HG03175 (cell line): ENCODE data around the gene PRRX2.
"Not testable (repeated sequence)": the region's sequence is repeated elsewhere in the genome, so short reads cannot be mapped to it uniquely, and the experiment has no call there.

Experiments
- ATAC-seq: cut with Tn5 transposase; IDR thresholded peaks from one replicate; pipeline ENCODE4 v1.9.1; 2021; ENCODE audit warnings: mild to moderate bottlenecking, moderate library complexity; ENCODE audit not compliant: unreplicated experiment

PRRX2 gene

DNA sequence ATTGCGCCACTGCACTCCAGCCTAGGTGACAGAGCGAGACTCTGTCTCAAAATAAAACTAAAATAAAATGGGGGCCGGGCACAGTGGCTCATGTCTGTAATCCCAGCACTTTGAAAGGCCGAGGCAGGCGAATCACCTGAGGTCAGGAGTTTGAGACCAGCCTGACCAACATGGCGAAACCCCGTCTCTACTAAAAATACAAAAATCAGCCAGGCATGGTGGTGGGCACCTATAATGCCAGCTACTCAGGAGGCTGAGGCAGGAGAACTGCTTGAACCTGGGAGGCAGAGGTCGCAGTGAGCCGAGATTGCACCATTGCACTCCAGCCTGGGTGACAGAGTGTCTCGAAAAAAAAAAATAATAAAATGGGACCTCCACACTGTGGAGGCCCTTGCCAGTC, 29.1 kb upstream of the PRRX2 start:
- ATAC-seq, result not testable (repeated sequence)

DNA sequence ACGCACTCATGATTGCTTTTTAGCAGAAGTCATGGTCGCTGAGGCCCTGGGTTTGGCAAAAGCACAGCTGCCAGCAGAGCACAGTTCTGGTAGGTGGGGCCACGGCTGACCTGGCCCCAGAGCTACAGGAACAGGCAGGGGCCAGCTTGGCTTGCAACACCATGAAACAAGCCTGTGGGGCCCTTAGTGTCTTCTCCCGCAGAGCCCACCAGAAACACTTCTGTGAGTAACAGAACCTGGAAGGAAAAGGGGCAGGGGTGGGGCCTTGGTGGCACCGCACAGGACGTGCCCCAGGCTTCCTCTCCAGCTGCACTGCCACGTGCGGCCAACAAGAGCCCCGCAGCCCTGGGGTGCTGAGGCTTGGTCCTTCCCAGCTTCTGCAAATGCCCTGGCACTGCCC, 28.3 kb upstream of the PRRX2 start:
- ATAC-seq, result no peak

DNA sequence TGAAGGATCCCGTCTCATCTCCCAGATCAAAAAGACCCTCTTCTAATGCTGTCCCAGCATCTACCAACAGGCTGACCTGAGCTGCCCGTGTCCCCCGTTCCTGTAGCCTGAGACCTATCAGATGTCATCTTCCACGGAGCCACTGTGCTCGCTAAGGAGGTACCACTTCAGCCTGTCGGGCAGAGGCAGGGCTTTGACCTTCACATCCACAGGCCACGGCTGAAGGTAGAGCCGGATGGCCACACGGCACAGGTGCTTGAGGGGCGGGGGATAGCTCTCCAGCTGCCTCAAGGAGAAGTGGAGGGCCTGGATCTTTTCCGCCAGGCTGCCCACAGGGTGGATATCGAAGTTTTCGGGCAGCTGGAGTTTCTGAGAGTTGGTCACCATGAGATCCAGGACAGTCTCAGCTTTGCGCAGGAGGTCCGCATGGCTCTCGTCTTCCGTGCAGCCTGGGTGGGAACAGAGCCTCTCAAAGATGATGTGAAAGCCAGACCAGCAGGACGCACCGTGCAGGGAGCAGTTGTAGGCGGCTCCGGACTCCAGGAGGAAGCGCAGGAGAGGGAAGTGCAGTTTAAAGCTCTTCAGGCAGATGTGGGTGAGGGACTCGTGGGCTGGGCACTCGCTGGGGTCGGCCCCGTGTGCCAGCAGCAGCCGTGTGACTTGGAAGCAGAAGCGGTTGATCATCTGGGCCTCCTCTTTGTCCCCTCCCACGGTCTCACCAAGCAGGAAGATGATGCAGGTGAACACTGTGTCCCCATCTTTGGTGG, 27.6 kb upstream of the PRRX2 start:
- no peak for ATAC-seq

DNA sequence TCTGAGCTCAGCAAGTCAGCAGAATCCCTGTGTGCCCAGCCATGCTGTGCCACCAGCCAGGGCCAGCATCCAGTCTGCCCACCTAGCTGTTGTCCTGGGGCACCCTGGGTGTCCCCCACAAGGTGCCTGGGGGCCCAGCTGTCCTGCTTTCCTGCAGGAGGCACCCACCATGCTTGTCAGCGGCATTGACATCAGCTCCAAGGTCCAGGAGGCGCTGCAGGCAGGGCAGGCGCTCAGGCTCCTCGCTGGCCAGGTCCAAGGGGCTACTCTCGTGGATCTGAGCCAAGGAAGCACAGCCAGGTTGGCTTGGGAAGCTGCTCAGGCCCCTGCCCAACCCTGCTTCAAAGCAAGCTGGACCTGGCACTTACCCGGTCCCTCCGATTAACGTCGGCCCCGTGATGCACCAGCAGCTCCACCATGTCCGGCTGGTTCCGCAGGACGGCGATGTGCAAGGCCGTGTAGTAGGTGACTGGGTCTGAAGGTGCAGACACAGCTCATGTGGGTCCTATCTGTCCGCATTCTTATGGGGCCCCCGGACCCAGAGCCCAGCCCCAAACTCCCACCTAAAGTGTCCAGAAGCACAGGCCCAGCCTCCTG, 26.3 kb upstream of the PRRX2 start:
- no peak for ATAC-seq

DNA sequence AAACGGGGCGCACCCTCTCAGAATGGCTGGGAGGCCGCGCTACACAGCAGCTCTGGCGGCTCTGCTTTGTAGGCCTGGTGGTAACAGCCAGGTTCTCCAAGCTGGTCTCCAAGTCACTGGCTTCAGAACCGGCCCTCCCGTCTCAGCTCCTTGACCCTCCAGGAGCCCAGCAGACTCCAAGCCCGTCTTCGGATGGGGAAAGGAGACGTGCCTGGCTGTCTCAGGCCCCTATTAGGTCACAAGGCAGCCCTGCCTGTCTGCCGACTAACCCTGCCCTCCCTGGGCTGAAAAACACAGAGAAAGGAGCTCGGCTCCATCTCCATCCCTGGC, 25.7 kb upstream of the PRRX2 start:
- ATAC-seq, result no peak

DNA sequence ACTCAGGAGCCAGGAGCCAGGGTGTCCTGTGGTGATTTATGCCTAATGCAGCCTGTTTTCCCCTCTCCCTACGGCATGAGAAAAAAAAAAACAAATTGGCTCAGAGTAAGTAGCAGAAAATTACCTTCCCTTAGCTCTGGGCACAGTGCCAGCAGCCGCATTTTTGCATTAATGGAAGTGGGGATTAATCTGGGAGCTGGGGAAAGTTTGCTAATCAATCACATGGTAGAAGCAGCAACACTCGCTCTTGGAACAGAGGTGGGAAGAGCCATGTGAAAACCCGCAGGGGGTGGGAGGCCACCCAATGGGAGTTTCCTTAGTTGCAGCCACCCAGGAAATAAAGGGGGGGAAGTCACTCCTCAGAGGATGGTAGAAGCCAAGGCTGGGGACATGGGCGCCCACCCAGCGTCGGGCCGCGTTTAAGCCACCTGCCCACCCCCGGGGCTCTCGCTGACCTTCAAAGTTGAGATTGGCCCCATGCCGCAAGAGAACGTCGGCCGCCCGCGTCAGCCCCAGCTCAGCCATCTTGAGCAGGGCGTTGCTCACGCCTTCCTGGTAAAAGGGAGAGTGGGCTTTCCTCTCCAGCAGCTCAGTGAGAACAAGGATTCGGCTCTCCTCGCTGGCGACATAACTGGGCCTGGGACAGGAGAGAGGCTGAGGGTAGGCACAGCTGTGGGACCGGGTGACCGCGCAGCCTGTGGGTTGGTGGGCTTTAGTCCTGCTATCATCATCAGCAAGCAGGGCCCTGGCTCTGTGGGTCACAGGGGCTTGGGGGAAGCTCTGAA, 25.2 kb upstream of the PRRX2 start:
- no peak for ATAC-seq

DNA sequence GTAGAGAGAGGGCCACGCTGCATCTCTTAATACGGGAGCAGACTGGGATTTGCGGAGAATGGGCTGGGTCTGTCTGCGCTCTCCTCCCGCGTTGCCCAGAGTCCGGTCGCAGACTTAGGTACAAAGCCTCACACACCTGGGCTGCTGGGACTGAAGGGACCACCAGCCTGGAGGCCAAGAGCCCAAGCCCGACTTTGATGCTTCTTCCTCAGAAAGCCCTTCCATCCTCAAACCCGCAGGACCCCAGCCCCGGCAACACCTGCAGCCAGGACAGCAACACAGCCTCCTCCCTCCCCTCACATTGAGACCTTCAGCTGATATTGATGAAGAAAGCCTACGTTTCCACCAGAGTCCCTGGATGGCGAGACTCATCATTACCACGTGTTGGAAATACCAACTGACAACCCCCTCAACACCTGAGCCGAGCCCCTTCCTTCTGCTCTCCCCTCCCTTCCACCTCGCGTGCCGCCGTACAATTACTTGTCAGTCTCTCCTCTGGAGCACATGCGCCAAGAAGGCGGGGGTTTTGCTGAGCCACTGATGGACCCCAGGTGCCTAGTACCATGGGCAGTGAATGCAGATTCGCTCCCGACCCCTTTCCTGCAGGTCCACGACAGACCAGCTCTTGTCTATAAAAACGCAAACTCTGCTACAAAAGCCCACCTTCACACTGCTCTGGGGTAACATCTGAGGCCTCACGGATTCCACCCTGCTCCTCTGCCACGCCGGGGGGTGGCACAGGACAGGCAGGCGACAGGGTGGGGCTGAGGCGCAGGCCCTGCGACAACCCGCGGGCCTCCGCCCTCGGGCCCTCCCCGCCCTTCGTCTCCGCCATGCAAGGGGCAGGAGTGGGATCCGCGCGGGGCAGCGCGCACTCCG, 24.3 kb upstream of the PRRX2 start:
- ATAC-seq, result no peak

DNA sequence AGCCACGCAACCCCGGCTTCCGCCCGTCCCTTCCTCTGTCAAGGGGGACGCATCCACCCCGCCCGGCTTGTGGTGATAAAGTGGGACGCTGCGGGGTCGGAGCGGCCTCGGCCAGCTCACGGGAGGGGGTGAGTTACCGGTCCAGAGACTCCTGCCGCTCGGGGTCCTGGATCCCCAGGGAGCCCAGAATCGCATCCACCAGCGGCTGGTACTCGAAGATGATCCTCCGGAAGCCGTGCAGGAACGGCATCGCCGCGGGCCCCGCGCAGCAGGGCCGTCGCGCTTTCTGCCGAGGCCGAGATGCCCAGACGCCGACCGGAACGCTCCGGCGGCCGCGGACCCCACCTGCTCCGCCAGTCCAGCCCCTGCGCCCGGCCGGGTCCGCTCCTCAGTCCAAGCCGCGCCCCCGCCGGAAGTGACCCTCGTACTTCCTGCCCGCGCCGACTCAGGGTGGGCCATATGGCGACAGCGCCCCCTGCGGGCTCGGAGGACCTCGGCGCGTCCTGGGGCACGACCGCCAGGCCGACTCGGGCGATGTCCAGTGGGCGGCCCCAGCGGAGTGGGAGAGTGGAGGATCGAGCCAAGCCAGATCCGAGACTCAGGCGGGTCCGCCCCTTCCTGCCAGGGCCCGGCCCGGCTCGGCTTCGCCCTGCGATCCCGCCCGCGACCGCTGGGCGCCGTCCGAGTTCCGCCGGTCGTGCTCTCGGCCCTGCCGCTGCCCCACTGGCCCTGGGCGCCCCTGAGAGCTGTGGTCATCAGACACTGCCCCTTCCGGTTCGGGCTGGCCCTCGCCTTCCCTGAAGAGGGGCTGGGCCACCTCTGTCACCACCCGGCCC, 23.5 kb upstream of the PRRX2 start, which contains the start of gene ASB6:
TSS of gene ASB6 (minus strand) at position 402 of the 836 bp plus-strand sequence. CDS start at position 250, 152 bp downstream.
- ATAC-seq, result peak; percentile 88

DNA sequence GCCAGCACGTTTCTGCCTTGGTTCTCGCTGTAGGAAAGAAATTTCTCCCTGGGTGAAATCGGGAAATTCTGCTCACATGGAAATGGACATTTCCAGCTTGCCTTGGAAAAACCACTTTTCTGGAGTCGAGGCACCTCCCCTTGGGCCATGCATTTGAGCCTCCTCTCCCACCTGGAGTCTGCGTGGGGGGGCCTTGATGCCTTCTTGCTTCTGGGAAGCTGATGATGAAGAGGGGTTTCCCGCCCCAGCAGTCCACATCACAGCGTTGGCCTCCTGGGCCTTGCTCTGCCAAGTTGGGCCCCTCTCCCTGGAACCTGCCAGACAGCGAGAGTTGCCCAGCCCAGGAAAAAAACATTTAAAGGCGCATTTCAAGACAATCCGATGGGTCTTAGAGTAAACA, 21.7 kb upstream of the PRRX2 start:
- no peak for ATAC-seq

DNA sequence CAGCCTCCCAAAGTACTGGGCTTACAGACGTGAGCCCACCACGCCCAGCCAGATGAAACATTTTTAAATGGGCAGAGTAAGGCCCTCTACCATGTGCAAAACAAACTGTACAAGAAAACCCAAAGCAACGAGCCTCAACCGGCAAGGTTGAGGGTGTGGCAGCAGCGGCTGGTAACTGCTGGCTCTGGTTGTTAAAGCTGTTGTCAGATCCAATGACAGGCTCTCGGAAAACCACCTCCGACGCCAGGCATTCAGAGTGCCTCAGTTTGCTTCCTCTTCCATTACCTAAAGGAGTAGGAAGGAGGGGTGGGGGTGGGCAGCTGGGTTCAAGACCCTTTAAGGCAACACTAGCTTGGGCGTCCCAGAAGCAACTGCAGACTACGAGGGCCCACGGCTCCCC, 21.1 kb upstream of the PRRX2 start:
- ATAC-seq, result no peak

DNA sequence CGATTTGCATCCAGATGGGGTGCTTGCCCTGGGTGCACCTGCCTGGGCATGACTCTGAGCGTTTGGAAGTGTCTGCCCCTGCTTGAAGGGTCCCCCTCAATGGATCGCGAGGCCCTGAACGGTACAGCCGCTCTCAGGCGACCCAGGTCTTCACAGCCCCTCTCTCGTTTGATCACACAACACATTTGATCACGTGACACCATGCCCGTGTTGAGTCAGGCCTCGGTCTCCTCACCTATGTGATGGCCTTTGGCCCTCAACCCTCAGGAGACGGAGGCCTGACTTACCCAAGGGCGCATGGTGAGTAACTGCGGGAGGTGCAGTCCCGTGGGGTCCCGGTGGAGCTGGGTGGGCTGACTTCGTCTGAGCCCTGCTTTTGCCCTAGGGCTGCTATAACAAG, 20.5 kb upstream of the PRRX2 start:
- no peak for ATAC-seq

DNA sequence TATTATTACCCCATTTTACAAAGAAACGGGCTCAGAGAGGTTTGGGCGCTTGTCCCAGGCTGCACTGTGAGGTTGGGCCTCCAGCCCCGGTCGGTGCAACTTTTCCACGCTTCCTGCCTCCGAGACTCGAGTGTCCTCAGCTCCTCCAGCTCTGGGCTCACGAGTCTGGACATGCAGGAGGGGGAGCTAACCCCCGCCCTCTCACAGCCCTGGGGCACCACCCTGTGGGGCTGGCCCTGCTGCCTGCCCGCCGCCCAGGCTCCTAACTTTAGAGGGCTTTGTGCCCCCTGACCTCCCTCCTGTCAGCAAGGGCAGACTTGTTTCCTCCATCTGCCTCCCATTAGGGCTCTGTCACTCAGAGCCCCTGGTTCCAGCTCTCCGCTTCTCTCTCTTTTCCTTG, 19.2 kb upstream of the PRRX2 start:
- no peak for ATAC-seq

DNA sequence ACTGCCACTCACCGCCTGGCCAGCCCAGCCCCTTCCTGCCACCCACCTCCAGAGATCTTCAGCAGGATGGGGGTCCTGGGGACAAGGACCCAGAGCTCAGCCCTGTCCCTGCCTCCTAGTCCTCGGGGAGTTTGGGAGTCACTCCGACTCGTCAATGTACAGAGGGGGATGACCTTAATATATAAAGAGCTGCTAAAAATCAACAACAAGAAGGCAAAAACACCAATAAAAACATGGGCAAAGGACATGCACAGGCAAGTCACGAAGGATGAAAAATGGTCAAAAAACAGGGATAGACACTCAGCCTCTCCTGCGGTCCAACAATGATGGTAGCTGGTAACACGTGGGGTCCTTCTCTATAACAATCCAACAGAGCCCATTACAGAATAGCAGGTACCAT, 18.8 kb upstream of the PRRX2 start:
- ATAC-seq, result no peak

DNA sequence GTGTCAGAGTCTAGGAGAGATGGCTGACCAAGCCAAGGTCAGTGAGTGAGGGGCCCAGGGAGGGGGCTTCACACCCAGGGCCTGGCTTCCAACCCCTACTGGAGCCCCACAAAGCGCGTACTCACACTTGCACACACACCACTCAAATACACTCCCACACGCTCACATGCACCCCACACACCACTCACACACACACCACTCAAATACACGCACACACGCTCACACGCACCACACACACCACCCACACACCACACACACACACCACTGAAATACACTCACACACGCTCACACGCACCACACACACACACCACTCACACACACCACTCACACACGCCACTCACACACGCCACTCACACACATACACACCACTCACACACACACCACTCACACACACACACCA, 17.8 kb upstream of the PRRX2 start:
- ATAC-seq, result no peak

DNA sequence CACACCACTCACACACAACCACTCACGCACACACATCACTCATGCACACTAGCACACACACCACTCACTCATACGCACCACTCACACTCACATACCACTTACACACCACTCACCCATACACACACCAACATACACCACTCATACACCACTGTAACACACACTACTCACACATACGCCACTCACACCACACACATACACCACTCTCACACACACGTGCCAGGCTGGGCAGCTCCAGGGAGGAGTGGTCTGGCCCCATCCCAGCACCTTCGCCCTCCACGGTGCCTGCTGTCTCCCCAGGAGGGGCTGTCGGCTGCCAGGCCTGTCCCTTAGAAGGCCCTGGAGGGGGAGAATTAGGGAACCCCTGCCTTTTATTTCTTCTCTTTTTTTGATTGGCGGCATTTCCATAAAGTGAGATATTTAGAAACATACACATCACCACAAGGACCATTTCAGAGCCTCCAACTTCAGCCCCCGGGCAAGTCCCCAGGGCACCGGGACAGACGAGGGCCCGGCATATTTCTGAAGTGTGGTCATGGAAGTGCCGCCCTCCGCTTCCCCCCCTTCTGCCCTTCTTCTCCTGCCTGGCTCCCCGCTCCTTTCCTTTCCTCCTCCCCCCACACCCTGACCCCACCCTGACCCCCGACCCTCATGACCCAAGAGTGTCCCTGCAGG, 17.2 kb upstream of the PRRX2 start:
- ATAC-seq, result no peak

DNA sequence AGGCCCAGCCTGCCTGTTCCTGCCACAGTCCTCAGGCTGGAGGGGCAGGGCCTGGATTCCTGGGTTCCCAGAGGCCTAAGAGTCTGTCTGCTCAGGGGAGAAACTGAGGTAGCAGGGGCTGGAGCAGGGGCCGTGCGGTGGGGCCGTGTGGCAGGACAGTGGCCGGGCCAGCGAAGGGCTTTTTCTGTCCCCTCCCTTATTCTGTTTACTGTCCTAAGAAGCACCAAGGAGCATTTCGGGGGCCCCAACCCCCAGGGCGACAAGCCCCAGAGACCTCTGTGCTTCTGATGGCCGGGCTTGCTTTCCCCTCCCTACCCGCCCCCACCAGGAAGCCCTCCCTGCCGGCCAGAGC, 16.7 kb upstream of the PRRX2 start:
- ATAC-seq, result no peak

DNA sequence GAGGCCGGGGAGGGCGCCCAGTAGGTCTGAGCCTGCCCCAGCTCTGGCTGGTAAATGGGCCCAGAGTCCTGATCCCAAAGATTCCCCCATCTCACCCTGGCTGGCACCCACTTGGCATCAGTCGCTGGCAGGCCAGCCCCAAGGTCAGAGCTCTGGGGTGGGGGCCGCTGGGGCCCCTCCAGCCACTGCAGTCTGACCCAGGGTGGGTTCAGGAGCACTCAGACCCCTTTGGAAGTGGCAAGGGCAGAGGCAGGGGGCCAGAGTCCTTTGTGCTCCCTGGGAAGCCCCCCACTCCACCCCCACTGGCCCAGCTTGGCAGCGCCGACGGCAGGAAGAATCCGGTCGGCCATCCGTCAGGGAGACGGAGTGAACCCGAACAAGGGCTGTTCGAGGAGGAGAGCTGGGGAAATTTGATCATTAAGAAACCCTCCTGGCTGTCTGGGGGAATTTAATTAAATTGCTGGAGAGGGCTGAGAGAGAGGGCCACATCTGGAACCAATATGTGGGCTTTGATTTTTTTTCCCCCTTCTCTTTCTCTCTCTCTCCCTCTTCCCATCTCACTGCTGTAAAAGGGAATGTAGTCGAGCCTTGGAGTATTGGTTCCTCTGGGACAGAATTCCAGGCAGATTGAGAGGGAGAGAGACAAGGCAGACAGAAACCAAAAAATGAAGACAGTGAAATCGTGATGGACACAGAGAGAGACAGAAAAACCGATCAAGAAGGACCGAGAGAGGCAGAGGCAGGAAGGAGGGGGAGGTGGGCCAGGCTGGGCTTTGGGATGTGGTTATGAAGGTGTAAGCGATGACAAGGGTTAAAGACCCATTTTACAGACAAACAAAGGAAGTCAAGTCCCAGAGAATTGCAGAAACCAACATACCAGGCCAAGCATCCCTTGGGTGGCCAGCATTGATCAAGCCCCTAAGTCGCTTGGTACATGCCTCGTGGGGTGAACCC, 15.4 kb upstream of the PRRX2 start:
- no peak for ATAC-seq

DNA sequence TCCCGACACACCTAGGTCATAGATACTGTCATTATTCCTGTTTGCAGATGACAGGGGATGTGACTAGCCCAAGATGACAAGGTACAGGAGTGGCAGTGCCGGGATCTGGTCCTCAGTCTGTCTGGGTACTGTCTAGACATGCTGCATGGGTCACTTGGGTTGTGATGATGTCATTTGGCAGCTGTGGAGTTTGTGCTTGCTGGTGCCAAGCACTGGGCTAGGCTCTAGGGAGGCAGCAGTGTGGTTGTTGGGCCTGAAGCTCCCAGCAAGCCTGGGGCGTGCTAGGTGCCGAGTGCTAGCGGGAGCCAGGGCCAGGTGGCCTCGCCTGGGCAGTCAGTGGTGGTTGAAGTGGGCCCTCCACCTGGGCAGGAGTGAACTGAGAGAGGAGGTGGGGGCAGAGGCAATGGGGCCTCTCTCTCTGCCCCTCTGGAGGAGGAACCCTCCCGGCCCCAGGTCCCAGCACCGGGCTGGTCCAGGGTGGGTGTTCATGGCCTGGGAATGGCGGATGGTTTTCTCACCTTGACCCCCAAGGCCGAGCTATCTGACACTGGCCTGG, 14.7 kb upstream of the PRRX2 start:
- ATAC-seq, result no peak
